ENCODE results near the gene MIEN1.

The MIEN1 gene

GRCh38 chr17:39696731-39697130 lies 33.6 kb downstream of the MIEN1 start:
- no peak for DNase-seq

GRCh38 chr17:39695089-39695474 lies 35.2 kb downstream of the MIEN1 start:
- no peak for DNase-seq

DNA sequence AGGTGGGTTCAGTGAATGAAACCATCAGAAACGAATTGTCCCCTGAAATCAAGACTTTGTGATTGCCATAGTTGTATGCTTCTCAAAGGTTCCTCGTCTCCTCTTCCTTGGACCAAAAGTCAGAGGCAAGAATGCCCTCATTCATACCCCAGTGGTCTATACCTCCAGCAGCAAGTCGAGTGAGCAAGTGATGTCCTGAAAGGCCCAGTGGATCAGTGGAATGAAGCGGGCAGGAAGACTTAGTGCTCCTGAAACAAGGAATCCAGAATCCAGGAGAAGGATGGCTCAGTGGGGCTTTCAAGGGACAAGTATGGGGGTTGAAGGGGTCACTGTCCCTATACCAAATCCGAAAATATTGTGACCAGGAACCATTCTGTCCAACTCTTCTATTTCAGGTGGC lies 35.7 kb downstream of the MIEN1 start:
- no peak for DNase-seq

GRCh38 chr17:39688945-39689344 lies 41.4 kb downstream of the MIEN1 start:
- no peak for DNase-seq

GRCh38 chr17:39688475-39688835 lies 41.9 kb downstream of the MIEN1 start:
- no peak for DNase-seq

DNA sequence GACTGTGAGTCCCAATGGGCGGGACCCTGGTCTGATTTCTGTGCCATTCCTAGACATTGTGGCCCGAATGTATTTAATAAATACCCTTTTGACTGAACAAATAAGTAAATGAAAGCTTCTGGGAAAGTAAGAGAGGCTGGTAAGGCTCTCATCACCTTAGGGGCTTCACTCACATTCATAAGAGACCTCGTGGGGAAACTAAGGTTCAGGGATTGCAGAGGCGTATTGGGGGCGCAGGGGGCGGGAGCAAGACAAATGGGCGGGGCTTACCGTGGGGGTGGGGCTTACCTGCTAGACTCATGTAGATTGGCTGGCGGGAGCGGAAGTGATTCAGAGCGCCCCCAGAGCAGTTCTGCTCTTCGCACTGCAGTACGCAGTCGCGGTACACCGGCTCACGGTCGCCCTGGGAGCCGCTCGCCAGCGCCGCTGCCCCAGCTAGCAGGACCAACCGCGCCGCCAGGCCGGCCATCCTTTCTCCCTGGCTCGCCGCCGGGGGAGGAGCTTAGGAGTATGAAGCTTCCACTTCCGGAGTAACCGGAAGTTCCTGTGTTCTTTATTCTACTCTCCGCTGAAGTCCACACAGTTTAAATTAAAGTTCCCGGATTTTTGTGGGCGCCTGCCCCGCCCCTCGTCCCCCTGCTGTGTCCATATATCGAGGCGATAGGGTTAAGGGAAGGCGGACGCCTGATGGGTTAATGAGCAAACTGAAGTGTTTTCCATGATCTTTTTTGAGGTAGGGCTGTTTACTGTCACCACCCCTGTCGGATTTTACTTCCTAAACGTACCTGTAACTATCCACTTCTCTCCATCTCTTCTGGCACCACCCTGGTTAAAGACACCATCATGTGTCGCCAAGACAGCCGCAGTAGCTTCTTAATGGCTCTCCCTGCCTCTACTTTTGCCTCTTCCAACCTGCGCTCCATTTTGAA lies 42.5 kb downstream of the MIEN1 start, which contains the start of gene PGAP3:
TSS of gene PGAP3 (minus strand) at position 512 of the 929 bp plus-strand sequence. CDS start at position 469, 43 bp downstream.
- DNase-seq: peak; percentile 86

DNA sequence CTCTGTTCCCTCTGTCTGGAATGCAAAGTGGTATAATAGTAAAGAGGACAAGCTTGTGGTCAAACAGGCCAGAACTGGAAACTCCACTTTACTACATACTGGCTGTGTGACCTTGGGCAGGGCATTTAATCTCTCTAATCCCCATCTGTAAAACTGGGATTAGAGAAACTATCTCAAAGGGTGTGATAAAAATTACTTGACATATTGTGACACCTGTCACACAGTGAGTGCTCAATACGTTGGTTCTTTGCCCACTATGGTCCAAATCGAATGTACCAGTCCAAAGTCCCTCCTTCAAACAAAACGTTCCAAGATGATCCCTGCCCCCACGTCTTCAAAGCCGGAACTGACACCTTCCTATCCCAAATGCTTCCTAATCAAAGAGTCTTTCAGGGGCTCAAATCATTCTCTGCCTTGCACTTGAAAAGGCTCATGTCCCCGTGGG lies 43.2 kb downstream of the MIEN1 start:
- no peak for DNase-seq

- DNase-seq: no peak
These were observed 45.8 kb downstream of the MIEN1 start for GRCh38 chr17:39684369-39685192.

GRCh38 chr17:39683295-39683939 lies 46.9 kb downstream of the MIEN1 start:
- no peak for DNase-seq

DNA sequence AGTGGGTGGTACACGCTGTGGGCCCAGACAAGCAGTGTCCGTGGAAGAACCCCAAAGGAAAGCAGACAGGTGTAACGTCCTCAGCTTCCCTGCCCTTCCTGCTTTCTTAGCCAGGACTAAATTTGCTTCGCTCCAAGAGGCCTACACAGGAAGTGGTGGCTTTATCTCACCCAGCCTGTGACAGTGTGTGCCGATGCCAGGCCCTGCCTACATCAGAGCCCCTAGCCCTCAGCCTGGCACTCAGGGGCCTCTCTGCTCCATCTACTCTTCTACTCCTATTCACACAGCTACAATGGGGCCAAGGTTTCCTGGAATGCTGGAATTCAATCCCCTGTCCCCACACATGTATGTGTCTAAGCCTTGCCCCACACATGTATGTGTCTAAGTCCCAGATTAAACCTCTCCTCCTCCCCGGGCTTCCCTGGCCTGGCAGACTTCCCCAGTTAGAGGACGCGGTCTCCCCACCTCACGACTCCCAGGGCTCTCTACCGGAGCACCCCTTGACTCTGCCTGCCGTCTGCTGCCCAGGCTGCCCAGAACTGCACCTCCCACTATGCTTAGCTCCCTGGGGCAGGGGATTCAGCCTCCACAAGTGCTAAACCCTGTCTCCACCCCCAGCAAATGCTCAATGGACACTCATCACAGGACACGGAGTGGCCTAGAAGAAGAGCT lies 50.7 kb downstream of the MIEN1 start:
- no peak for DNase-seq
